Measurements from ENCODE around the gene ASB3. TPM values are rescaled to one million over a fixed set of nuclear protein-coding genes. Genes with fewer than 3 reads are reported as not detected.
"Not testable (repeated sequence)": the region's sequence is repeated elsewhere in the genome, so short reads cannot be mapped to it uniquely, and the experiment has no call there.

The ASB3 gene
- polyA plus RNA-seq, 1 donor, result 11.7 TPM

DNA sequence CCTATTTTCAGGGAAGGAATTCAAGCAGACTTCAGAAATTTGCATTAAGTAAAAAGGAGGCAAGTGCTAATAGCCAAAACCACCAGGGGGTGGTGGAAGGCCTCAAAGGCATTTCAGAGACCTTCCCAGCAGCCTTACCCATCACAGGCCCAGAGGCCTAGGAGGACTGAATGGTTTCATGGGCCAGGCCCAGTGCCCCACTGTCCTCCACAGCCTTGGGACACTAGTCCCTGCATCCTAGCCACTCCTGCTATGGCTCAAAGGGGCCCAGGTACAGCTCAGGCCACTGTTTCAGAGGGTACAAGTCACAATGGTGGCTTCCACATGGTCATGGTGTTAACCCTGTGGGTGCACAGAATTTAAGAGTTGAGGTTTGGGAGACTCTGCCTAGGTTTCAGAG is 77.8 kb downstream of the ASB3 start:
- peaks cover 13% of the 10 kb centered on the region for H3K9me3 ChIP-seq (ENCODE audit: control insufficient read depth, low read depth, low read length)
- no peak overlapping the region for H3K27ac ChIP-seq (ENCODE audit: low read length)
- H3K27me3 ChIP-seq (ENCODE audit: control insufficient read depth, insufficient read depth, low read length), result no peaks in the 10 kb centered on the region
- DNase-seq, result no peak
- H3K4me1 ChIP-seq (ENCODE audit: control insufficient read depth, insufficient read depth, low read length), result no peaks in the 10 kb centered on the region
- H3K4me3 ChIP-seq (ENCODE audit: low read length), result no peak overlapping the region
- peaks cover 33% of the 10 kb centered on the region for H3K36me3 ChIP-seq (ENCODE audit: control insufficient read depth, insufficient read depth, low read length)

DNA sequence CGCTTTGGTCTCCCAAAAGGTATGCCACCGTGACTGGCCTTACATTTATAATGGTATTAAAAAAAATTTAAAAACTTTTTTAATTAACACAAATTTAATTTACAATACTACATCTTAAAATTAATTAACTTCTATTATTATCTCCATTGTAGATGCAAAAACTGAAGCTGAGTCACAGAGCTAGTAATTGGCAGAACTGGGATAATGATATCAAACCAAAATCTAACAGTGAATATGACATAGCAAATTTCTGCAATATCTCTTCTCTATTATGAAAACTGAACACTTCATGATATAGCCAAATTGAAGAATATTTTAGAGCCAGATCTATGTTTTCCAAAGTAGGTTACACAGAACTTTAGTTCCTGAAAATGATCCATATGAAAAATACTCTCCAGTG is 85.5 kb downstream of the ASB3 start:
- peaks cover 10% of the 10 kb centered on the region for H3K36me3 ChIP-seq (ENCODE audit: control insufficient read depth, insufficient read depth, low read length)
- no peaks in the 10 kb centered on the region for H3K9me3 ChIP-seq (ENCODE audit: control insufficient read depth, low read depth, low read length)
- H3K27me3 ChIP-seq (ENCODE audit: control insufficient read depth, insufficient read depth, low read length), result no peaks in the 10 kb centered on the region
- H3K27ac ChIP-seq (ENCODE audit: low read length), result no peak overlapping the region
- DNase-seq, result no peak
- H3K4me3 ChIP-seq (ENCODE audit: low read length), result no peak overlapping the region
- WGBS (ENCODE audit: insufficient coverage, low lambda C conversion rate), result 100% methylated on average over 1 of the region's 2 CpGs
- no peaks in the 10 kb centered on the region for H3K4me1 ChIP-seq (ENCODE audit: control insufficient read depth, insufficient read depth, low read length)

DNA sequence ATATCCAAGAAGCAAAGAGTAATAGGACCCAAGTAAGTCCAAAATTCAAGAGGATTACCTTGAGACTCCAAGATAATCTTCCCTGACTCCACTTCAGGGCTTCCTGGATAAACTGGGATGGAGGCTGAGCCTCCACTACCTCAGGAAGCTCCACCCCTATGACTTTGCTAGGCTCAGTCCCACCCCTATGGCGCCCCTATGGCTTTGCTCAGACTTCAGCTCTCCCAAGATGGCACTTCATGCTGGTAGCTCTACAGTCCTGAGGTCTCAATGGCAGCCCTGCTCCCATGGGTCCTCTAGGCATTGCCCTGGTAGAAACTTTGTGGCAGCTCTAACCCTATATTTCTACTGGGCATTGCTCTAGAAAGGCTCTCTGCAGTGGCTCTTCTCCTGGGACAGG is 89.1 kb downstream of the ASB3 start:
- Histone ChIP-seq H3K4me3 (ENCODE audit: low read length) (no peak overlapping the region), H3K4me1 (ENCODE audit: control insufficient read depth, insufficient read depth, low read length) (no peaks in the 10 kb centered on the region), H3K36me3 (ENCODE audit: control insufficient read depth, insufficient read depth, low read length) (peaks cover 10% of the 10 kb centered on the region), H3K9me3 (ENCODE audit: control insufficient read depth, low read depth, low read length) (no peaks in the 10 kb centered on the region), H3K27ac (ENCODE audit: low read length) (no peak overlapping the region), H3K27me3 (ENCODE audit: control insufficient read depth, insufficient read depth, low read length) (no peaks in the 10 kb centered on the region)
- no CpG with 5 or more reads among the region's 1 CpG for WGBS (ENCODE audit: insufficient coverage, low lambda C conversion rate)
- no peak for DNase-seq

DNA sequence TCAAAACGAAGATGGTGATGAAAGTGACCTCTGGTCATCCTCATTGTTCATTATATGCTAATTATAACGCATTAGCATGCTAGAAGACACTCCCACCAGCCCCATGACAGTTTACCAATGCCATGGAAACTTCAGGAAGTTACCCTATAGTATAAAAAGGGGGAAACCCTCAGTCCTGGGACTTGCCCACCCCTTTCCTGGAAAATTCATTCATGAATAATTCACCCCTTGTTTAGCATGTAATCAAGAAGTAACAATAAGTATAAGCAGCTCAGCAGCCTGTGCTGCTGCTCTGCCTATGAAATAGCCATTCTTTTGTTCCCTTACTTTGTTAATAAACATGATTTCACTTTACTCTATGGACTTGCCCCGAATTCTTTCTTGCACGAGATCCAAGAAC is 89.7 kb downstream of the ASB3 start:
- DNase-seq, result no peak
- Histone ChIP-seq H3K9me3 (ENCODE audit: control insufficient read depth, low read depth, low read length) (no peaks in the 10 kb centered on the region), H3K27me3 (ENCODE audit: control insufficient read depth, insufficient read depth, low read length) (no peaks in the 10 kb centered on the region), H3K36me3 (ENCODE audit: control insufficient read depth, insufficient read depth, low read length) (peaks cover 11% of the 10 kb centered on the region), H3K4me1 (ENCODE audit: control insufficient read depth, insufficient read depth, low read length) (no peaks in the 10 kb centered on the region), H3K27ac (ENCODE audit: low read length) (no peak overlapping the region), H3K4me3 (ENCODE audit: low read length) (no peak overlapping the region)
- WGBS (ENCODE audit: insufficient coverage, low lambda C conversion rate), result 92% methylated on average over 2 of the region's 4 CpGs

DNA sequence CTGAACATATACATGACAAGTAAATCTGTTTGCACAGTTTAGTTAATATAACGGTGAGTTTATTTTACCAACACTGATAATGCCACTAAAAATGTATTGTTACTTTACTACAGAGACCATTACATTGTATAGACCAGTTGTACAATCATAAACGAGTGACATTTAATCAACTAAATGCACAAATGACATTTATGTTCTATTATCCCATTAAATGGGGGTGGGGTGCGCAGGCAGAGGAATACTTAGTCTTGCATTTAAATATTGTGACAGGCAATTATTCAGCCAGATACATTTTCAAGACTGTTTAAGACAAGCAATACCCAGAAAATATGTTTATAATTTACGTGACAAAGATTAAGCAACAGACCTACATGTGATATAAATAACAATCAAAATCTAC is 91.2 kb downstream of the ASB3 start:
- Histone ChIP-seq H3K27me3 (ENCODE audit: control insufficient read depth, insufficient read depth, low read length) (no peaks in the 10 kb centered on the region), H3K4me3 (ENCODE audit: low read length) (no peak overlapping the region), H3K27ac (ENCODE audit: low read length) (no peak overlapping the region), H3K9me3 (ENCODE audit: control insufficient read depth, low read depth, low read length) (no peaks in the 10 kb centered on the region), H3K36me3 (ENCODE audit: control insufficient read depth, insufficient read depth, low read length) (peaks cover 16% of the 10 kb centered on the region), H3K4me1 (ENCODE audit: control insufficient read depth, insufficient read depth, low read length) (no peaks in the 10 kb centered on the region)
- DNase-seq, result no peak
- WGBS (ENCODE audit: insufficient coverage, low lambda C conversion rate), result no CpG with 5 or more reads among the region's 4 CpGs

DNA sequence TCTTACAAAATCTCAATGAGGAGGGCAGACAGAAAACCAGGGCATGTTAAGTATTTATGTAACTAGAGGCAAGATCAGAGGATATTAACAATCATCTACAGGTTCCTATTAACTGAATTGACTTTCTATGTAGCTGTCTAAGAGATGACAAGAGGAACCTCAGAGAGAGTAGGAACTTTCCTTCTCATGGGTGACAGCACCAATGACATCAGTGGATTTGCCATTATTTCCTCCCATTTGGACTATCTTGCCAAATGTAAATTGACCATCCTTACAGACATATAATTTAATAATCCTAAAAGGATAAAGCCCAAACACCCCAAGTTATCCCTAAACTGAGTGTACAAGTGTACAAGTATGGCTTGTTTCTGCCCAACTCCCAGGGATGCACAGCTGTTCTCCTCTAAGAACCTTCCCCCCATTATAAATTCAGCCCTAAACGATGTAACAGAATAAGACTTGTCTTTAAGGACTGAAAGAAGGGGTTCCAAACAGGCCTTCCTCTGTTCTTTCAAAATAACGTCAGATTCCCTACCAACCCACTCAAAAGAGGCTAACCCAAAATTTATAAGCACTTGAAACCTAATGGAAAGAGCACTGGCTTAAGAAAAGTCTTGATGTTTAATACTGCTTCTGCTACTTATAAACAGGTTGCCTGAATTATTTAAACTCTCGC is 92.5 kb downstream of the ASB3 start:
- H3K4me1 ChIP-seq (ENCODE audit: control insufficient read depth, insufficient read depth, low read length), result no peaks in the 10 kb centered on the region
- H3K36me3 ChIP-seq (ENCODE audit: control insufficient read depth, insufficient read depth, low read length), result peaks cover 11% of the 10 kb centered on the region
- H3K9me3 ChIP-seq (ENCODE audit: control insufficient read depth, low read depth, low read length), result no peaks in the 10 kb centered on the region
- no peak overlapping the region for H3K27ac ChIP-seq (ENCODE audit: low read length)
- H3K27me3 ChIP-seq (ENCODE audit: control insufficient read depth, insufficient read depth, low read length), result no peaks in the 10 kb centered on the region
- no peak overlapping the region for H3K4me3 ChIP-seq (ENCODE audit: low read length)
- no peak for DNase-seq
- no CpG with 5 or more reads among the region's 3 CpGs for WGBS (ENCODE audit: insufficient coverage, low lambda C conversion rate)

DNA sequence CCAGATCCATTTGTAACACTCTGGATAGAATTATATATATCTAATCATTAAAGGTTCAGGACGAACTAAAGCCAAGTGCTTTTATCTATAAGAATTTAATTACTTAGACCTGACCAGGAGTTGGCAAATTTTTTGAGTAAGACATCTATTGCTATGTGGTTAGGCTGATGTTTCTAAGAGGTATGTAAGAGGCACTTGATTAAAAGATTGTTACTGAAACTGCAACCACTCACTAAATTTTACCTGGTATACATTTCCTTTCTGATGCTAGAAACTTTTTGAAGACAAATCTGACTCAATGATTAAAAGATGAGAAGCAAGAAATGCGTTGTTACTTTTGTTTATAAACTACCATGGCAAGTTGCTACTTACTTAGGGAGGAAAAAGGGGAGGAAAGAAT is 95.9 kb downstream of the ASB3 start:
- Histone ChIP-seq H3K4me3 (ENCODE audit: low read length) (no peak overlapping the region), H3K36me3 (ENCODE audit: control insufficient read depth, insufficient read depth, low read length) (peaks cover 11% of the 10 kb centered on the region), H3K27me3 (ENCODE audit: control insufficient read depth, insufficient read depth, low read length) (no peaks in the 10 kb centered on the region), H3K9me3 (ENCODE audit: control insufficient read depth, low read depth, low read length) (no peaks in the 10 kb centered on the region), H3K27ac (ENCODE audit: low read length) (no peak overlapping the region), H3K4me1 (ENCODE audit: control insufficient read depth, insufficient read depth, low read length) (no peaks in the 10 kb centered on the region)
- no peak for DNase-seq
- WGBS (ENCODE audit: insufficient coverage, low lambda C conversion rate), result 88% methylated on average over 1 of the region's 2 CpGs

DNA sequence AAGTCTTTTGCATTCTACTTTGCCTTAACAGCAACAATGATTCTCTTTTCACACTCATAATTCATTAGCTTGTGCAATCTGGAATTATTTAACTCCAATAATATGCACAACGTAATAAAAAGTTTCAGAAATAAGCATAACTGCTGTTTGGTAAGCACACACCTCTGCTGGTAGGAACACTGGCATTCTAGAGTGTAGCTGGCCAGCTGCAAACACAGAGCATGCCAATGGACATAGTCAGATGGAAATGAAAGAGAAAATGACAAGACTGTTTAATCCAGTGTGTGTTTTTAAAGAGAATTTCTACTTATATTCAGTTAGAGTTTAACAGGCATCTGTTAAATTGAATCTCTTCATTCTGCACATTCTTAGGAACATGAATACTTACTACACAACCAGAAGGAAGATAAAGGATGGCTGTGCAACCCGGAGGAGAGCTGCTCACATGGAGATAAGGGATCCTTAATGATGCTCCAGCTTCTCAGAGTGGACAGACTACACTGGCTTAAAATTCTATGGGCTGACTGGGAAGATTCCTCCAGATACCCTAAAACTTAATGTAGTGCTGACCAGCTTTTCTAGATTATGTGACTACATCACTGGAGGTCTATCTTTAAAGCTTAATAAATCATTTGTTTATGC is 113.8 kb downstream of the ASB3 start:
- H3K27me3 ChIP-seq (ENCODE audit: control insufficient read depth, insufficient read depth, low read length), result no peaks in the 10 kb centered on the region
- no peak overlapping the region for H3K4me3 ChIP-seq (ENCODE audit: low read length)
- peaks cover 3% of the 10 kb centered on the region for H3K36me3 ChIP-seq (ENCODE audit: control insufficient read depth, insufficient read depth, low read length)
- no peak overlapping the region for H3K27ac ChIP-seq (ENCODE audit: low read length)
- H3K9me3 ChIP-seq (ENCODE audit: control insufficient read depth, low read depth, low read length), result no peaks in the 10 kb centered on the region
- no CpG with 5 or more reads among the region's 2 CpGs for WGBS (ENCODE audit: insufficient coverage, low lambda C conversion rate)
- no peak for DNase-seq
- no peaks in the 10 kb centered on the region for H3K4me1 ChIP-seq (ENCODE audit: control insufficient read depth, insufficient read depth, low read length)

DNA sequence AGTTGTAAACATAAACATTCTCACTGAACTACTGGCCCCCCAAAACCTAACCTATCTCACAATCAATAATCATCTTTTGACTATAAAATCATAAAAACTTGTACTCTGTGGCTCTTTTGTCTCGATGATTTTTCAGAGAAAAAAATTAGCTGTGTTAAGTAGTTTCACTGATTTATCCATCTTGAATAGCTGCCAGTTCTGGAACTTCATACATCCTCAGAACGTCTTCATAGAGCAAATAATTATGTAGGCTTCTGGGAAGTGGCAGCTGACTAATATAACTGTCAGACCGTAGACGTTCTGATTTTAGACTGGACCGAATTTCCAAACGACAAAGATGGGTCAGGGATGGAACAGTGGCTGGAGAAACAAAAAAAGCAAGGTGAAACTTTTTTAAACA is 116.4 kb downstream of the ASB3 start:
- no peaks in the 10 kb centered on the region for H3K4me1 ChIP-seq (ENCODE audit: control insufficient read depth, insufficient read depth, low read length)
- H3K4me3 ChIP-seq (ENCODE audit: low read length), result no peak overlapping the region
- DNase-seq, result no peak
- H3K27ac ChIP-seq (ENCODE audit: low read length), result no peak overlapping the region
- peaks cover 3% of the 10 kb centered on the region for H3K36me3 ChIP-seq (ENCODE audit: control insufficient read depth, insufficient read depth, low read length)
- no CpG with 5 or more reads among the region's 6 CpGs for WGBS (ENCODE audit: insufficient coverage, low lambda C conversion rate)
- H3K27me3 ChIP-seq (ENCODE audit: control insufficient read depth, insufficient read depth, low read length), result no peaks in the 10 kb centered on the region
- H3K9me3 ChIP-seq (ENCODE audit: control insufficient read depth, low read depth, low read length), result peaks cover 4% of the 10 kb centered on the region

DNA sequence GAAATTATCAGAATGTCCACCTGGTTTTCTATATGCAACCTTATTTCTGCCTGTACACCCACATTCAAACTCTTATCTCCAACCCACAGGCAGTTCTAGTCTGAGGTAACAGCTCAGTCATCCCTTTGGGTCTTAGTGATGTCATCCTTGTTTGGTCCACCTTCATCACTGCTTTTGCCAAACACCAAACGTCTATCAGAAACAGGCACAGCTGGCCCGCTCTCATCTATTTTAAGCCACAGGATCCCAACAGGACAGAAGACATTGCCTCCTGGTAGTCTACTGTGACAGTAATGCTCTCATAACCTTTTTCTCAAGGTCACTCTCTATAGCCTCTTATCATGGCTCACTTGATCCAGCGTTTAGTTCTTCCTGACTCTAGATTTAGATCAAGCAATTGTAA is 118.1 kb downstream of the ASB3 start:
- peak in 1 of 2 donors; percentile 10 for DNase-seq
- Histone ChIP-seq H3K9me3 (ENCODE audit: control insufficient read depth, low read depth, low read length) (peaks cover 4% of the 10 kb centered on the region), H3K27ac (ENCODE audit: low read length) (no peak overlapping the region), H3K4me1 (ENCODE audit: control insufficient read depth, insufficient read depth, low read length) (no peaks in the 10 kb centered on the region), H3K36me3 (ENCODE audit: control insufficient read depth, insufficient read depth, low read length) (peaks cover 3% of the 10 kb centered on the region), H3K27me3 (ENCODE audit: control insufficient read depth, insufficient read depth, low read length) (no peaks in the 10 kb centered on the region), H3K4me3 (ENCODE audit: low read length) (no peak overlapping the region)
- WGBS (ENCODE audit: insufficient coverage, low lambda C conversion rate), result no CpG with 5 or more reads among the region's 3 CpGs

DNA sequence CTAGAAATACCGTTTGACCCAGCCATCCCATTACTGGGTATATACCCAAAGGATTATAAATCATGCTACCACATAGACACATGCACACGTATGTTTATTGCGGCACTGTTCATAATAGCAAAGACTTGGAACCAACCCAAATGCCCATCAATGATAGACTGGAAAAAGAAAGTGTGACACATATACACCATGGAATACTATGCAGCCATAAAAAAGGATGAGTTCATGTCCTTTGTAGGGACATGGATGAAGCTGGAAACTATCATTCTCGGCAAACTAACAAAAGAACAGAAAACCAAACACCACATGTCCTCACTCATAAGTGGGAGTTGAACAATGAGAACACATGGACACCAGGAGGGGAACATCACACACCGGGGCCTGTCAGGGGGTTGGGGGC is 119.6 kb downstream of the ASB3 start:
- DNase-seq; H3K4me1 ChIP-seq (ENCODE audit: control insufficient read depth, insufficient read depth, low read length); H3K4me3 ChIP-seq (ENCODE audit: low read length); H3K27me3 ChIP-seq (ENCODE audit: control insufficient read depth, insufficient read depth, low read length); H3K36me3 ChIP-seq (ENCODE audit: control insufficient read depth, insufficient read depth, low read length); H3K27ac ChIP-seq (ENCODE audit: low read length); H3K9me3 ChIP-seq (ENCODE audit: control insufficient read depth, low read depth, low read length): not testable (repeated sequence)
- no CpG with 5 or more reads among the region's 5 CpGs for WGBS (ENCODE audit: insufficient coverage, low lambda C conversion rate)

Measured in large intestine (tissue), 3 donors.